Urinary bladder (tissue), 4 donors: ENCODE results near the gene EIF1B. TPM values are rescaled to one million over a fixed set of nuclear protein-coding genes. Genes with fewer than 3 reads are reported as not detected.
"Not testable (repeated sequence)": the region's sequence is repeated elsewhere in the genome, so short reads cannot be mapped to it uniquely, and the experiment has no call there.

Source experiments
- DNase-seq: peaks from one replicate; pipeline ENCODE4 v3.0.0-alpha.2; 2015; ENCODE audit errors: extremely low spot score
- H3K27ac ChIP-seq: one replicate; pipeline ENCODE4 v1.5.1; 2013; ENCODE audit warnings: low read depth, mild to moderate bottlenecking, moderate library complexity
- H3K36me3 ChIP-seq: one replicate; pipeline ENCODE4 v1.6.1; 2013; ENCODE audit warnings: mild to moderate bottlenecking, moderate library complexity; ENCODE audit not compliant: insufficient read depth
- H3K4me1 ChIP-seq: one replicate; pipeline ENCODE4 v1.6.1; 2013; ENCODE audit warnings: mild to moderate bottlenecking, moderate library complexity; ENCODE audit not compliant: insufficient read depth
- H3K4me3 ChIP-seq: one replicate; pipeline ENCODE4 v1.5.1; 2013; ENCODE audit warnings: low read depth, low read length
- WGBS: extraction: QIAGEN DNeasy Blood & Tissue Kit; methylation state at CpG from one replicate; pipeline ENCODE4 v1.1.7; 2013; 5-methylcytosine and 5-hydroxymethylcytosine counted together
- polyA plus RNA-seq: library from polyadenylated mRNA; stranded (reverse); fragments of 200-250 nt; gene quantifications from one replicate; pipeline ENCODE4 v1.2.3, GENCODE V29; 2013
- total RNA-seq: library from RNA; depleted of rRNA; stranded (reverse); fragments of >200 nt; gene quantifications from one replicate; pipeline ENCODE4 v1.2.3, GENCODE V29; 2014
- donor health status: healthy with polysubstance abuse.
- donor health status: healthy.

Gene EIF1B
- total RNA-seq (31.9 TPM), polyA plus RNA-seq (95.8 TPM)

- DNase-seq, result peak; percentile 95
- Histone ChIP-seq H3K4me1 (no peaks in the 10 kb centered on the region), H3K36me3 (peaks cover 2% of the 10 kb centered on the region), H3K4me3 (peak within 1 kb of the TSS; percentile 99), H3K27ac (peak within 1 kb of the TSS; percentile 98)
- 0% methylated on average over 50 of the region's 50 CpGs for WGBS
These were observed at the start of gene EIF1B for GRCh38 chr3:40309418-40309924. TSS of gene EIF1B (plus strand) at chr3:40309707. CDS start at chr3:40309942, 235 bp downstream.

GRCh38 chr3:40262331-40262730 is 47.2 kb upstream of the EIF1B start:
- Histone ChIP-seq H3K4me1 (no peaks in the 10 kb centered on the region), H3K27ac (no peak overlapping the region), H3K4me3 (no peak overlapping the region), H3K36me3 (peaks cover 2% of the 10 kb centered on the region)
- no peak for DNase-seq

- WGBS, result 53% methylated on average over 1 of the region's 1 CpG
- no peaks in the 10 kb centered on the region for H3K4me1 ChIP-seq
- H3K4me3 ChIP-seq, result no peak overlapping the region
- DNase-seq, result no peak
- no peaks in the 10 kb centered on the region for H3K36me3 ChIP-seq
- no peak overlapping the region for H3K27ac ChIP-seq
These were observed 45.1 kb upstream of the EIF1B start for GRCh38 chr3:40264451-40264850.

- no peaks in the 10 kb centered on the region for H3K36me3 ChIP-seq
- H3K4me1 ChIP-seq, result no peaks in the 10 kb centered on the region
- DNase-seq, result no peak
- H3K4me3 ChIP-seq, result no peak overlapping the region
- H3K27ac ChIP-seq, result no peak overlapping the region
These were observed 44.3 kb upstream of the EIF1B start for GRCh38 chr3:40265181-40265580.

GRCh38 chr3:40267937-40268724 is 41.4 kb upstream of the EIF1B start:
- no peak overlapping the region for H3K4me3 ChIP-seq
- no peak for DNase-seq
- WGBS, result 14% methylated on average over 4 of the region's 4 CpGs
- no peak overlapping the region for H3K27ac ChIP-seq
- H3K4me1 ChIP-seq, result no peaks in the 10 kb centered on the region
- H3K36me3 ChIP-seq, result no peaks in the 10 kb centered on the region

- 82% methylated on average over 2 of the region's 2 CpGs for WGBS
- H3K36me3 ChIP-seq, result no peaks in the 10 kb centered on the region
- no peak overlapping the region for H3K27ac ChIP-seq
- no peak for DNase-seq
- no peaks in the 10 kb centered on the region for H3K4me1 ChIP-seq
- no peak overlapping the region for H3K4me3 ChIP-seq
These were observed 40.5 kb upstream of the EIF1B start for GRCh38 chr3:40268802-40269524.

GRCh38 chr3:40278791-40279190 is 30.7 kb upstream of the EIF1B start:
- no peak for DNase-seq
- no peaks in the 10 kb centered on the region for H3K36me3 ChIP-seq
- no peak overlapping the region for H3K4me3 ChIP-seq
- WGBS, result 0% methylated on average over 1 of the region's 1 CpG
- no peak overlapping the region for H3K27ac ChIP-seq
- no peaks in the 10 kb centered on the region for H3K4me1 ChIP-seq

GRCh38 chr3:40281995-40282394 is 27.5 kb upstream of the EIF1B start:
- Histone ChIP-seq H3K4me1 (no peaks in the 10 kb centered on the region), H3K27ac (no peak overlapping the region)
- WGBS, result 69% methylated on average over 2 of the region's 2 CpGs

GRCh38 chr3:40283057-40283456 is 26.4 kb upstream of the EIF1B start:
- H3K4me1 ChIP-seq, DNase-seq: not testable (repeated sequence)

More at GRCh38 chr3:40281995-40282394, 27.5 kb upstream of the EIF1B start:
- H3K36me3 ChIP-seq, result no peaks in the 10 kb centered on the region
- H3K4me3 ChIP-seq, result no peak overlapping the region
- DNase-seq, result no peak

GRCh38 chr3:40287248-40287647 is 22.3 kb upstream of the EIF1B start:
- H3K36me3 ChIP-seq, result no peaks in the 10 kb centered on the region
- WGBS, result 76% methylated on average over 2 of the region's 2 CpGs

More at GRCh38 chr3:40283057-40283456, 26.4 kb upstream of the EIF1B start:
- not testable (repeated sequence) for H3K4me3 ChIP-seq, H3K36me3 ChIP-seq, H3K27ac ChIP-seq
- WGBS, result 97% methylated on average over 5 of the region's 5 CpGs

GRCh38 chr3:40290396-40290795 is 19.1 kb upstream of the EIF1B start:
- no peak overlapping the region for H3K27ac ChIP-seq
- WGBS, result 96% methylated on average over 6 of the region's 6 CpGs
- DNase-seq, result no peak
- H3K4me3 ChIP-seq, result no peak overlapping the region
- no peaks in the 10 kb centered on the region for H3K36me3 ChIP-seq
- no peaks in the 10 kb centered on the region for H3K4me1 ChIP-seq

More at GRCh38 chr3:40287248-40287647, 22.3 kb upstream of the EIF1B start:
- Histone ChIP-seq H3K4me1 (no peaks in the 10 kb centered on the region), H3K27ac (no peak overlapping the region), H3K4me3 (no peak overlapping the region)
- no peak for DNase-seq

- Histone ChIP-seq H3K4me1 (no peaks in the 10 kb centered on the region), H3K4me3 (no peak overlapping the region), H3K36me3 (no peaks in the 10 kb centered on the region), H3K27ac (no peak overlapping the region)
- DNase-seq, result no peak
- 70% methylated on average over 4 of the region's 4 CpGs for WGBS
These were observed 18.0 kb upstream of the EIF1B start for GRCh38 chr3:40291471-40291870.

GRCh38 chr3:40292637-40293349 is 16.7 kb upstream of the EIF1B start:
- no peaks in the 10 kb centered on the region for H3K36me3 ChIP-seq
- no peak overlapping the region for H3K27ac ChIP-seq
- no peaks in the 10 kb centered on the region for H3K4me1 ChIP-seq
- no peak for DNase-seq
- H3K4me3 ChIP-seq, result no peak overlapping the region
- 60% methylated on average over 4 of the region's 4 CpGs for WGBS
